Measurements from ENCODE around the gene LDOC1. TPM values are rescaled to one million over a fixed set of nuclear protein-coding genes. Genes with fewer than 3 reads are reported as not detected.
"Not testable (repeated sequence)": the region's sequence is repeated elsewhere in the genome, so short reads cannot be mapped to it uniquely, and the experiment has no call there.

Gene LDOC1
- total and polyA plus RNA-seq, 2 of the 4 experiments (the other 2 are of a cell fraction) = 5.4 to 52.1 TPM

- H3K79me1 ChIP-seq (ENCODE audit: low read depth in 1 of 2, low read length in 2 of 2); H2BK20ac ChIP-seq (ENCODE audit: low read depth, low read length); BruUV-seq (replicated peaks); H3K9me1 ChIP-seq (ENCODE audit: insufficient read depth, low read length); H4K8ac ChIP-seq (ENCODE audit: low read depth in 2 of 2, low read length in 2 of 2); H2BK5ac ChIP-seq (ENCODE audit: low read depth, low read length, poor library complexity, severe bottlenecking); CTCF ChIA-PET; H3K23ac ChIP-seq (ENCODE audit: low read depth, low read length); intact Hi-C loops (cut with micrococcal nuclease); H3K9me3 ChIP-seq (ENCODE audit: control insufficient read depth, insufficient read depth, low read length); ATAC-seq (ENCODE audit: low read depth); H2AFZ ChIP-seq (replicated peaks; ENCODE audit: low read length, poor library complexity); H3K27me3 ChIP-seq (ENCODE audit: control insufficient read depth, insufficient read depth, low read length); H3K9ac ChIP-seq (ENCODE audit: low read depth, low read length); H4K91ac ChIP-seq (ENCODE audit: insufficient read depth, low read depth, low read length); H2BK15ac ChIP-seq (ENCODE audit: low read depth, low read length); H3K36me3 ChIP-seq (ENCODE audit: control insufficient read depth, insufficient read depth, low read length); H3K4me1 ChIP-seq (ENCODE audit: control insufficient read depth, insufficient read depth, low read length); H3K56ac ChIP-seq (ENCODE audit: extremely low read depth, insufficient read depth, low read length); H3K14ac ChIP-seq (replicated peaks; ENCODE audit: low read depth, low read length); H3K27ac ChIP-seq (ENCODE audit: insufficient read depth, low read length); H4K5ac ChIP-seq (ENCODE audit: low read depth, low read length); H3K4me3 ChIP-seq (ENCODE audit: insufficient read depth, low read depth, low read length); H4K20me1 ChIP-seq (ENCODE audit: insufficient read depth, low read length); DNase-seq; dilution Hi-C loops (cut with HindIII; ENCODE audit: low sequenced_read_pairs, unreplicated experiment); POLR2A ChIA-PET (ENCODE audit: unreplicated experiment); in situ Hi-C loops (cut with MboI; ENCODE audit: low sequenced_read_pairs); H2AK5ac ChIP-seq (ENCODE audit: low read depth, low read length); H2BK120ac ChIP-seq (ENCODE audit: low read depth, low read length); H3K4me2 ChIP-seq (ENCODE audit: low read depth, low read length); H3K4ac ChIP-seq (ENCODE audit: low read depth, low read length); H3K18ac ChIP-seq (ENCODE audit: low read depth, low read length); H2AK9ac ChIP-seq (replicated peaks; ENCODE audit: low read depth, low read length, poor library complexity): not testable (repeated sequence)
- 100% methylated on average over 5 of the region's 24 CpGs; no CpG with 5 or more reads in 1 of the 2 experiments for WGBS, 2 experiments (ENCODE audit: extremely low coverage in 2 of 2, insufficient read length in 1 of 2)
Measured at GRCh38 chrX:141188573-141188972, 11.6 kb upstream of the LDOC1 start.

Data from IMR-90 (cell line).